Activated CD4-positive, alpha-beta T cell treated with anti-CD3 and anti-CD28 coated beads, Interleukin-2, amount 50 U/mL, for 4 hours (primary cell): ENCODE results near the gene ARHGEF10L.

Source experiments
- DNase-seq, 2 experiments: peaks; one replicate each; pipeline ENCODE4 v3.0.0-alpha.2; 2020

The ARHGEF10L gene

DNA sequence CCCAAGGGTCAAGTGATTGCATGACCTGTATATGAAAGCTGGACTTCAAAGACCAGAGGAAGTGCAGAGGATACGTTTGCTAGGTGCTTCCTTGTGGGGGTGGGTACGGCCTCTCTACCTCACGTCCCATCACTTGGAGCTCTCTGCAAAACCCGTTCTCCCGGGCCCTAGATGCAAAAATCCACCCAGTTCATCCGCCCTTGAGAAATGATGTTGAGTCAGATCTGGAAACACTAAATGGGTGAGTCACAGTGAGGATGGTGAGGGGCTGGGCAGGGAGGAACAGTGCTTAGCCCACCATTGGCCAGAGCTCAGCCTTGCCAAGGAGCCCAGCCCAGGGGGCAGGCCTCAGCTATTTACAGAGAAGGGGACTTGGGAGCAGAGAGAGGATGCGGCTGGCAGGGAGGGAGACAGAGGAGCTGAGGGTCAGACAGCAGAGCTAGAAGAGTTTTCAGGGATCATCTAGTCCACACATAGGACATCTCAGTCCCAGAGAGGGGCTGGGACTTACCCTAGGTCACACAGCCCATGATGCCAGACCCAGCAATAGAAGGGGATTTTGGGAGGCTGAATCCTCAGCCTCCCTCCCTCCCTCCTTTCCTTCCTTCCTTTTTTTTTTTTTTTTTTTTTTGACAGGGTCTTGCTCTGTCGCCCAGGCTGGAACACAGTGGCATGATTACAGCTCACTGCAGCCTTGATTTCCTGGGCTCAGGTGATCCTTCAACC, 14.6 kb downstream of the ARHGEF10L start:
- DNase-seq, result no peak

- no peak for DNase-seq
These were observed 15.5 kb downstream of the ARHGEF10L start for GRCh38 chr1:17554954-17555353.

DNA sequence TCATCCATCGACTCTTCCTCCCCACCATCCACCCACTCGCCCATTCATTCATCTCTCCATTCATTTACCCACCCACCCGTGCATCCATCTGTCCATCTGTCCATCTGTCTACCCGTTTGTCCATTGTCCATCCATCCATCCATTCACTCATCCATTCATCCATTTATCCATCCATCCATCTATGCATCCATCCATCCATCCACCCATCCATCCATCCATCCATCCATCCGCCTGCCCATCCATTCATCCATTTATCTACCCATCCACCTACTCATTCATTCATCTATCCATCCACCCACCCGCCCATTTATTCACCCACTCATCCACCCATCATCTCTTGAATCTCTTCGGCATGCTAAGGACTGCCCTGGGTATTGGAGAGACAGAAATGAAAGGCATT, 18.5 kb downstream of the ARHGEF10L start:
- DNase-seq, result no peak

DNA sequence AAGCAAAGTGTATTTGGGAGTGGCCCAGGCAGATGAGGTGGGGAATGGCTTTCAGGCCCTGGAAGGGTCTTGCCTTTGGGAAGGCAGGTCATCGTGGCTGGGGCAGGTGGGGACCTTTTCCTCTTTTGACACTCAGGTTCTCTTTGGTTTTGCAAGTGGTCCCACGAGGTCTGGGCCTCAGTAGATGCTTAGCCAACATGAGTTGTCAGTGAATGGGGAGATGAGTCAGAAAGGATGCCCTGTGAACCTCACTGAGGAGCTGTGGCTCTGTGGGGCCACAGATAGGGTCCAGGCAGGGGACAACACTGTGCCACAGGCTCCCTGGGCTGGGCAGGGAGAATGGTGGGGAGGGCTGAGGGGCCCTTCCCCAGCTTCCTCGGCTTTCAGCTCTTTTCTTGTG, 19.0 kb downstream of the ARHGEF10L start:
- no peak for DNase-seq

- DNase-seq, result no peak
These were observed 19.6 kb downstream of the ARHGEF10L start for GRCh38 chr1:17558954-17559614.

DNA sequence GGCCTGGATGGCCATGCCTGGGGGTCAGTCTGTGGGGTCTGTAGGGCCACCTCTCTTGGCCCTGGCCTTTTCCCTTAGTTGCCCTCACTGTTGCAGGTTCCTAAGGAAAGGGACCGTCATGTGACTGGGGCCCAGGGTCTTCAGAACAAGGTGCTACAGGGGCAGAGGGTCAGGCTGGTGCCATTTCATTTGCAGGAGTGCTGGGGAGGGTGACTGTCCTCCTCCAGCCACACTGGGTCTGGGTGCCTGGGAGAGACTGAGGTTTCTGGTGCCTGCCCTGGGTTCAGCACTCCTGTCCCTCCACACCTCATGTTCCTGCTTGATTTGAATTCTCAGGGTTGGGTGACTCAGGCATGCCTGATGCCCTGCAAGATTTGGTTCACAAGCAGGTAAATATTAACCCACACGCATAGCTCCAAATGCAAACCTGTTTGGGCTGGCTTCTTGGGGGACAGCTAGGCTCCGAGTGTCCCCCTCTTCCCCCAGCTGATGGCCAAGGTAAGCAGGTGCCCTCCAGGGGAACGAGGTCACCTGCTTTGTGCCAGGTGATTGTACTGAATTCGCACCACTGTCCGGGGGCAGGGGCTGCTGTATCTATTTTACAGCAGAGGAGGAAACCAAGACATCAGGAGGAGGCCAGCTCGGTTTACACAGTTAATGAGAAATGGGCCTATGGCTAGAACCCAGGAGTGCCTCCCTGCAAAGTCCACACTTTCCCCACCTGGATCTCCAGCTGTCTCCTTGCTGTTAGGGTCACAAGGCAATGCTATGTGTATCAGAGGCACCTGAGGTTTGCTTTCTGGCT, 20.3 kb downstream of the ARHGEF10L start:
- DNase-seq, result no peak

- DNase-seq, result no peak
These were observed 21.7 kb downstream of the ARHGEF10L start for GRCh38 chr1:17561247-17561548.

GRCh38 chr1:17561561-17561985, 22.1 kb downstream of the ARHGEF10L start:
- no peak for DNase-seq

GRCh38 chr1:17562375-17562774, 22.9 kb downstream of the ARHGEF10L start:
- no peak for DNase-seq

GRCh38 chr1:17563494-17564281, 24.2 kb downstream of the ARHGEF10L start:
- DNase-seq, result no peak

- DNase-seq, result no peak
These were observed 25.2 kb downstream of the ARHGEF10L start for GRCh38 chr1:17564458-17565393.

- DNase-seq, result no peak
These were observed 26.2 kb downstream of the ARHGEF10L start for GRCh38 chr1:17565461-17566252.

DNA sequence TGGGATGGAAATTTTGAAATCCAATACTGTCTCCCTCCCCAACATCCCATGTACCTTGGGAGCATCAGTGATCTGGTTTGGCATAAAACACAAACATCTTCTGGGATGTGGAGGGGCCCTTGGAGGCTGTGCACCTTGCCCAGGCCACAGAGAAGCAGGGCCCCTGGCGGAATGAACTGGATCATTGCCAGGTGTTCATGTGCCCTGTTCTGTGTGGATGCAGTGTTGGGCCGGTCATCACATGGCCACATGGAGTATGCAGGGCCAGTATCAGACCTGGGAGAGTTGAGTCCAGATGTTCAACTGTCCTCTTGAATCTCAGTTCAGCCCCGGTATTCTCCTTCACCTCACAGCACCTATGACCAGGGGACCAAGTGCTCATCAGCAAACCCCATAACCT, 26.9 kb downstream of the ARHGEF10L start:
- DNase-seq, result no peak

- DNase-seq, result no peak
These were observed 27.4 kb downstream of the ARHGEF10L start for GRCh38 chr1:17566892-17567291.

DNA sequence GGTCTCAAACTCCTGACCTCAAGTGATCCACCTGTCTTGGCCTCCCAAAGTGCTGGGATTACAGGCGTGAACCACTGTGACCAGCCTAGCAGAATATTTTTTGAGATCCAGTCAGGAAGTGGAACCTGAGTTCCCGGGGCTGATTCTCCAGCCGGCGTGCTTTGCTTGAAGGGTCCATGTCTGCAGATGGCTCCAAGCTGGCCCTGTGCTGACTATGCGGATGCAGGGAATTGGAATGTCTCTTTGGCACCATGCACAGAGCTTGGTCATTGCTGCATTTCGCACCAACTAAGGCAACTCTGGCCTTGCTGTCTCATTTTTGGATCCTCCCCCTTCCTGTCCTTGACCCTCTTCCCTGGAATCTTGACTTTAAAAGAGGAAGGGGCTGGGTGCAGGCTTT, 28.1 kb downstream of the ARHGEF10L start:
- DNase-seq, result no peak

DNA sequence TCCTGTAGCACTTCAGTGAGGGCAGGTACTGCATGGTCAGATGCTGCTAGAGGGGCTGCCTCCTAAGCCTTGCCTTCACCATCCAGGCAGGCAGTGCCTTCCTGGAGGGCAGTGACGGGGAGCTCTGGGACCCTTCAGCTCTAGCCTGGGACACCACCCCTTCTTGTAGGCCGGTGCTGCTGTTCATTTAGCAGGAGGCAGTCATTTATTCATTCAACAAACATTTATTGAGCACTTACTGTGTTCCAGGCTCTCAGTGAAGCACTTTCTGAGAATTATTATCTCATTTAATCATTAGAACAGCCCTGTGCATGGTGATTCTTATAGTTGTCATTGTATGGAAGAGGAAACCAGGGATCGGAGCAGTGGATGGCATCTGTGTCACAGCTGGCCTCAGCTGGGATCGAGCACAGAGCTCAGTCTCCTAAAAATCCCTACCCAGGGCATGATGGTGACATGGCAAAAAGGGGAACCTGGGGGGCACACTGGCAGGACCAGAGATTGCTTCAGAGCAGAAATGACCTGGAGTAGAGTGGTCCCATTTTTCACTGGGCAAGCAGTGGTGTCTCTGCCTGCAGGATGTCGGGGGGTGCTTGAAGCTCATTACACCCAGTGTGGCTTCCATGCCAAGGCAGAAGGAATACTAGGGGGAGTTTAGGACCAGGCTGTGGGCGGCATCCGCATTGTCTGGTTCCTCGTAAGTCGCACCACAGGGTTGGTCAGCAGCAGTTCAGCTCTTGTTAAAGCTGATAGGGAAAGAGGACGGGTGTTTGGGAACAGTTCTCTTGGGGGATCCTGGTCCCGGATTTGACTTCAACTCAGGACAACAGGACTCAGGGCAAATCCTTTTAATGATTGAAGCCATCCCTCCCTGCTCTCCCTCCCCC, 28.8 kb downstream of the ARHGEF10L start:
- no peak for DNase-seq

DNA sequence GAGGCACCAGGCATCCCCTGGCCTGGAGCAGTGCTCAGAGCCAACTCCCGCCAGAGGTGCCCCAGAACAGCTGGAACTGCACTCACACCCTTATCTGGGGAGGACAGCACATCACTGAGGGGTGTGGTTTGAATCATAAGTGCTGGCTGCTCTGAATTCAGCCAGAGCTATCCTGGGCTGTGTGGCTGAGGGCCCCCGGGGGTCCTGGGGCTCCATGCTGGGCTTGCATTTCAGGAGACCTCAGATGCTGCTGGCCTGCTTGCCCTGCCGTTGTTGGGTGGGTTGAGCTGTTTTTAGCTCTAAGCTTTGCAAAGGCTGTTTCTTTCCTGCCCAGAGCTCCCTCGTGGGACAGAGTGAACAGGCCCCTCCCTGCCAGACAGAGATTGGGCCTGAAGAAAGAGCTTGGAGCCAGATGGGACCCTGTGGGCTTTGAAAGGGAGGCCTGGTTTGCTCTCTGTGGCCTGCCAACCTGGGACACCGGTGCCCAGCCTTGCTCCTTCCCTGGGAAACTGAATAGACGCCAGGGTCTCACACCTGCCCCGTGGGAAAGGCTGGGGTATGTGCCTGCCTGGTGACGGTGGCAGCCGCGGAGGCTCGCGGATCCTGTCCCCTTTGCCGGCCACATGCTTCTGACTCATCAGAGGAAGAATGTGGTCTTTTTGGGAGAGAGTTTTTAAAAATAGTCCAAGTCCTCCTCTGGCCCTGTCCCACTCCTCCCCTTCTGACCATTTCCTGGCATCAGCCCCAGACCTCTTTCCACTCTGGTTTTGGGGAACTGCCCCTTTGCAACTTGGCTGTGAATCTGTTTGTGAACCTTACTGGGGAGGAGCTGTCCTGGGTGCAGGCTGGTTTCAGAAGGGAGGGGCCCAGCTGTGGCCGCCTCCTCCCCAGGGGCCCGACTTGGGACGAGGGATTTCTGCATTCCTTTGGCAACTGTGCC, 30.0 kb downstream of the ARHGEF10L start:
- DNase-seq, result no peak

DNA sequence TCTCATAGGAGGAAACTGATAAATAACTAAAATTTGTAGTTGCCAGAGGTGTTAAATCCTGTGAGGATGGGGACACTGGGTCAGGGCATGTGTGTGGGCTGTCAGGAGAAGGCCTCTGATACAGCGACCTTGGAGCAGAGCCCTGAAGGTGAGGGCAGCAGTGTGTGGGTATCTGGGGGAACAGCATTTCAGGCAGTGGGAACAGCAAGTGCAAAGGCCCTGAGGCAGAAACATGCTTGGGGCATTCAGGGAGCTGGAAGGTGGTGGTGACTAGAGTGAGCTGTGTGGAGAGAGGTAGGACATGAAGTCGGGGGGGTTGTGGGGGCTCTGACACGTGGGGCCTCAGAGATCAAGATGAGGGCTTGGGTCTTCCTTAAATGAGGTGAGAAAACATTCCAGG, 30.7 kb downstream of the ARHGEF10L start:
- no peak for DNase-seq
